Endothelial cell of umbilical vein (primary cell): Measurements from ENCODE around the gene ATOH7. TPM values are rescaled to one million over a fixed set of nuclear protein-coding genes. Genes with fewer than 3 reads are reported as not detected.

Experiments used
- BruUV-seq: library from RNA; stranded (reverse); fragments of 400-500 nt; replicated peaks from 2 replicates; lab custom pipeline; 2021; lab: Mats Ljungman, UMichigan
- CTCF ChIA-PET: fragments of 300-600, 350-600 bp; sonication (Branson Sonifier 250); formaldehyde crosslinking; loops from one replicate; lab custom pipeline; 2021; ENCODE audit warnings: antibody characterized with exemption, inconsistent platforms; lab: Charles Lee
- POLR2A ChIA-PET: fragments of 300-600, 350-600 bp; sonication (Branson Sonifier 250); formaldehyde crosslinking; loops from one replicate; lab custom pipeline; 2021; ENCODE audit warnings: antibody characterized with exemption, inconsistent platforms; lab: Charles Lee
- DNase-seq: peaks from one replicate; pipeline ENCODE4 v3.0.0-alpha.2; 2011; ENCODE audit warnings: low read depth, low spot score
- FAIRE-seq: peaks from 2 replicates; lab custom pipeline; 2011; peaks lifted over from hg19 to GRCh38; lab: Jason Lieb, UNC
- H2AFZ ChIP-seq: 2 replicates; pipeline ENCODE4 v1.6.0; 2012; ENCODE audit warnings: low read depth, low read length, control low read depth, inconsistent platforms
- H3K27ac ChIP-seq: 2 replicates; pipeline ENCODE4 v1.5.1; 2011; ENCODE audit warnings: low read depth, mild to moderate bottlenecking, control low read depth, low read length, moderate library complexity; ENCODE audit not compliant: insufficient read depth
- H3K27me3 ChIP-seq, 2 experiments: 2 replicates each; pipeline versions ENCODE4 v1.6.0 to v1.6.1; 2011; ENCODE audit warnings: low read length in 2 of 2, mixed read lengths in 1 of 2; ENCODE audit not compliant: control insufficient read depth in 2 of 2, insufficient read depth in 2 of 2
- H3K36me3 ChIP-seq, 2 experiments: 2 replicates in 1 of 2; 3 replicates in 1 of 2; pipeline ENCODE4 v1.5.1; 2011; ENCODE audit warnings: low read length in 2 of 2, mild to moderate bottlenecking in 1 of 2, moderate library complexity in 1 of 2; ENCODE audit not compliant: control insufficient read depth in 2 of 2, insufficient read depth in 2 of 2; ENCODE audit errors: extremely low read depth in 1 of 2
- H3K4me1 ChIP-seq: 3 replicates; pipeline ENCODE4 v1.5.1; 2011; ENCODE audit warnings: mild to moderate bottlenecking, low read length; ENCODE audit not compliant: control insufficient read depth, insufficient read depth; ENCODE audit errors: extremely low read depth
- H3K4me2 ChIP-seq: 2 replicates; pipeline ENCODE4 v1.6.1; 2011; ENCODE audit warnings: low read length, control low read depth, mixed read lengths; ENCODE audit not compliant: insufficient read depth
- H3K4me3 ChIP-seq, 3 experiments: fragments of 200-600 bp in 1 of 3; sonication (generic), shearing (Covaris generic) in 1 of 3; replicated peaks in 1 of 3; 2 replicates each; pipeline ENCODE4 v1.5.1; 2011 to 2016; ENCODE audit warnings: control low read depth in 3 of 3, low read length in 3 of 3, mild to moderate bottlenecking in 2 of 3, inconsistent platforms in 1 of 3, low read depth in 1 of 3, moderate library complexity in 1 of 3; ENCODE audit not compliant: insufficient read depth in 1 of 3
- H3K79me2 ChIP-seq: 2 replicates; pipeline ENCODE4 v1.6.0; 2012; ENCODE audit warnings: low read length, inconsistent platforms; ENCODE audit not compliant: control insufficient read depth, insufficient read depth
- H3K9ac ChIP-seq: replicated peaks from 2 replicates; pipeline ENCODE3; 2011; ENCODE audit warnings: low read length, control low read depth; ENCODE audit not compliant: insufficient read depth; ENCODE audit errors: extremely low read depth
- H3K9me1 ChIP-seq: replicated peaks from 3 replicates; pipeline ENCODE4 v1.6.0; 2011; ENCODE audit warnings: mild to moderate bottlenecking, low read length; ENCODE audit not compliant: control insufficient read depth, insufficient read depth; ENCODE audit errors: extremely low read depth
- H3K9me3 ChIP-seq: replicated peaks from 2 replicates; pipeline ENCODE4 v1.5.1; 2012; ENCODE audit warnings: low read length, inconsistent platforms; ENCODE audit not compliant: control insufficient read depth, insufficient read depth
- H4K20me1 ChIP-seq: replicated peaks from 2 replicates; pipeline ENCODE3; 2011; ENCODE audit warnings: mild to moderate bottlenecking, low read length; ENCODE audit not compliant: control insufficient read depth, insufficient read depth; ENCODE audit errors: extremely low read depth
- EZH2 ChIP-seq: IDR thresholded peaks from 2 replicates; pipeline ENCODE4 v1.6.1; 2012; ENCODE audit warnings: borderline replicate concordance, low read depth, mild to moderate bottlenecking, moderate library complexity, low read length, inconsistent platforms; ENCODE audit not compliant: severe bottlenecking
- FOS ChIP-seq: IDR thresholded peaks from 2 replicates; pipeline ENCODE4 v1.6.1; 2011; ENCODE audit warnings: mild to moderate bottlenecking, low read length, moderate library complexity, borderline replicate concordance; ENCODE audit not compliant: insufficient read depth
- GATA2 ChIP-seq: IDR thresholded peaks from 2 replicates; pipeline ENCODE4 v1.7.0; 2011; ENCODE audit warnings: low read depth, mild to moderate bottlenecking, moderate library complexity, mixed read lengths, low read length; ENCODE audit not compliant: insufficient read length, insufficient read depth
- JUN ChIP-seq: IDR thresholded peaks from 2 replicates; pipeline ENCODE4 v1.6.1; 2011; ENCODE audit warnings: borderline replicate concordance, low read depth; ENCODE audit not compliant: insufficient read length, insufficient read depth
- MAX ChIP-seq: IDR thresholded peaks from 2 replicates; pipeline ENCODE4 v1.6.1; 2011; ENCODE audit not compliant: insufficient read depth, insufficient read length
- MYC ChIP-seq: IDR thresholded peaks from one replicate; pipeline ENCODE4 v1.6.1; 2011; ENCODE audit warnings: mild to moderate bottlenecking, low read depth, low read length
- POLR2A ChIP-seq: IDR thresholded peaks from 2 replicates; pipeline ENCODE4 v1.6.1; 2012; ENCODE audit warnings: low read depth, mild to moderate bottlenecking, control low read depth, low read length
- POLR2AphosphoS5 ChIP-seq: IDR thresholded peaks from 2 replicates; pipeline ENCODE4 v1.6.1; 2012; ENCODE audit warnings: low read depth, mild to moderate bottlenecking, control low read depth, low read length, moderate library complexity; ENCODE audit not compliant: insufficient read depth
- dilution Hi-C: fragments of 300-500 bp; cut with MboI; formaldehyde crosslinking; loops from one replicate; pipeline ENCODE4 v1.15.0; 2019; ENCODE audit warnings: low sequenced_read_pairs; ENCODE audit not compliant: extremely low pct_ligation_motif_present
- intact Hi-C: fragments of 100-400 bp; cut with micrococcal nuclease; formaldehyde crosslinking; loops from one replicate; pipeline ENCODE4 v1.10.0; 2022
- polyA plus RNA-seq, 4 experiments: library from polyadenylated mRNA; depleted of rRNA in 3 of 4; stranded (reverse) in 3 of 4; unstranded in 1 of 4; fragments of >200 nt; gene quantifications; 2 replicates each; pipeline versions ENCODE4 v1.2.1 to v1.2.3, GENCODE V29; 2011 to 2012; ENCODE audit warnings: missing spikeins in 1 of 4
- total RNA-seq: library from RNA; stranded (reverse); gene quantifications from 2 replicates; pipeline ENCODE4 v1.2.3, GENCODE V29; 2021
- TF ChIP-seq, protein P1 (sequence below), 2 donors: IDR thresholded peaks; 1 replicate in 1 of 2; 2 replicates in 1 of 2; pipeline ENCODE4 v1.5.1; 2011; ENCODE audit warnings: low read length in 2 of 2, mild to moderate bottlenecking in 2 of 2, moderate library complexity in 2 of 2, control low read depth in 1 of 2, inconsistent platforms in 1 of 2, low read depth in 1 of 2; ENCODE audit not compliant: insufficient read depth in 1 of 2; ENCODE audit errors: extremely low read depth in 1 of 2

The ATOH7 gene
- total and polyA plus RNA-seq, 2 donors (not counting 3 experiments of a cell fraction or from before 2014, with no cell fraction given) = not detected

GRCh38 chr10:68208424-68209042, 23.4 kb downstream of the ATOH7 start:
- H4K20me1 ChIP-seq = no peaks in the 10 kb centered on the region
- TF ChIP-seq, protein P1, sequence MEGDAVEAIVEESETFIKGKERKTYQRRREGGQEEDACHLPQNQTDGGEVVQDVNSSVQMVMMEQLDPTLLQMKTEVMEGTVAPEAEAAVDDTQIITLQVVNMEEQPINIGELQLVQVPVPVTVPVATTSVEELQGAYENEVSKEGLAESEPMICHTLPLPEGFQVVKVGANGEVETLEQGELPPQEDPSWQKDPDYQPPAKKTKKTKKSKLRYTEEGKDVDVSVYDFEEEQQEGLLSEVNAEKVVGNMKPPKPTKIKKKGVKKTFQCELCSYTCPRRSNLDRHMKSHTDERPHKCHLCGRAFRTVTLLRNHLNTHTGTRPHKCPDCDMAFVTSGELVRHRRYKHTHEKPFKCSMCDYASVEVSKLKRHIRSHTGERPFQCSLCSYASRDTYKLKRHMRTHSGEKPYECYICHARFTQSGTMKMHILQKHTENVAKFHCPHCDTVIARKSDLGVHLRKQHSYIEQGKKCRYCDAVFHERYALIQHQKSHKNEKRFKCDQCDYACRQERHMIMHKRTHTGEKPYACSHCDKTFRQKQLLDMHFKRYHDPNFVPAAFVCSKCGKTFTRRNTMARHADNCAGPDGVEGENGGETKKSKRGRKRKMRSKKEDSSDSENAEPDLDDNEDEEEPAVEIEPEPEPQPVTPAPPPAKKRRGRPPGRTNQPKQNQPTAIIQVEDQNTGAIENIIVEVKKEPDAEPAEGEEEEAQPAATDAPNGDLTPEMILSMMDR (IDR thresholded peaks at IDR 0.05; ENCODE audit: extremely low read depth in 1 of 2, insufficient read depth in 1 of 2, low read depth in 1 of 2, low read length in 2 of 2) = peak; percentile 70 to 75
- no peak for TF ChIP-seq JUN
- DNase-seq = peak; percentile 82
- peaks cover 5 to 10% of the 10 kb centered on the region in 2 experiments for H3K27me3 ChIP-seq
- ChIA-PET POLR2A (no interaction called here), CTCF (interaction anchor here (1.1 to 3.8 kb wide), 8 partner anchors 25 to 420 kb away, joined by 3 to 26 read pairs (median 14); no protein-coding TSS in a partner anchor)
- no peak overlapping the region for H3K27ac ChIP-seq
- no peaks in the 10 kb centered on the region for H3K79me2 ChIP-seq
- dilution Hi-C loops (no loop called here), intact Hi-C loops (loop anchor here (1.0 kb wide), 5 partner anchors 55 to 420 kb away; partner anchors contain the start of gene SIRT1)
- H3K4me1 ChIP-seq = no peaks in the 10 kb centered on the region
- no TSS peak for BruUV-seq
- H3K4me2 ChIP-seq = no peak overlapping the region
- peak overlapping the region; percentile 97 for H2AFZ ChIP-seq
- no peaks in the 10 kb centered on the region for H3K36me3 ChIP-seq
- H3K4me3 ChIP-seq = no peak overlapping the region
- no peaks in the 10 kb centered on the region for H3K9me3 ChIP-seq
- H3K9me1 ChIP-seq = no peaks in the 10 kb centered on the region
- peak; percentile 93 for FAIRE-seq
- H3K9ac ChIP-seq = no peak overlapping the region

DNA sequence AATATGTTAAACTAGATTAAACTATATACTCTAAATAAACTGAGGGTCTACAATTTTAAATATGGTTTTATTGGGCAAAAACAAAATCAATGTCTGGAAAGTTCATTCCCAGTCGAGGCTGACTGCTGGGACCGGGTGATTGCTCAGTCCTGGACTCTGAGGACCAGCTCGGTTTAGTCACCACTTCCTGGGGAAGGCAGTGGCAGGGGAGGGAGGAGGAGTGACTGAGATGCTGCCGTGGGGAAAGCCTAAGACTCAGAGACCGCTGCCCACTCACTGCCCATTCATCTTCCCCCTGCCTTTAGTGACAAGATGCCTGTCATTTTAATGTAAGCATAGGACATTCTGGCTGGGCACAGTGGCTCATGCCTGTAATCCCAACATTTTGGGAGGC, 29.0 kb downstream of the ATOH7 start:
- no peak overlapping the region for H2AFZ ChIP-seq
- intact Hi-C loops (no loop called here), dilution Hi-C loops (no loop called here)
- no peaks in the 10 kb centered on the region for H3K79me2 ChIP-seq
- no peak overlapping the region for H3K9ac ChIP-seq
- DNase-seq (peak; percentile 57), FAIRE-seq (peak; percentile 95)
- no peak overlapping the region for H3K4me3 ChIP-seq
- peaks cover 4% of the 10 kb centered on the region for H3K4me1 ChIP-seq
- H3K27me3 ChIP-seq = no peaks in the 10 kb centered on the region
- BruUV-seq = no TSS peak
- peak overlapping the region; percentile 29 for H3K4me2 ChIP-seq
- H3K9me3 ChIP-seq = no peaks in the 10 kb centered on the region
- no peaks in the 10 kb centered on the region for H4K20me1 ChIP-seq
- ChIA-PET CTCF (interaction anchor here (0.9 to 2.6 kb wide), 4 partner anchors 10 to 120 kb away, joined by 4 to 20 read pairs (median 9); no protein-coding TSS in a partner anchor), POLR2A (interaction anchor here (0.7 kb wide), 1 partner anchor 148 kb away, joined by 3 read pairs; no protein-coding TSS in a partner anchor)
- TF ChIP-seq EZH2 = no peak
- TF ChIP-seq, protein P1 (IDR thresholded peaks at IDR 0.05; ENCODE audit: extremely low read depth in 1 of 2, insufficient read depth in 1 of 2, low read depth in 1 of 2, low read length in 2 of 2) = no peak
- no peak for TF ChIP-seq POLR2A
- no peak for TF ChIP-seq MAX
- no peak for TF ChIP-seq MYC
- TF ChIP-seq POLR2AphosphoS5 = no peak
- no peak for TF ChIP-seq GATA2
- peak; percentile 78 for TF ChIP-seq FOS
- peak; percentile 8 for TF ChIP-seq JUN
- H3K9me1 ChIP-seq = no peaks in the 10 kb centered on the region
- H3K27ac ChIP-seq = no peak overlapping the region
- H3K36me3 ChIP-seq = no peaks in the 10 kb centered on the region
